H1 (cell line): ENCODE data around the gene CCDC80. TPM values are rescaled to one million over a fixed set of nuclear protein-coding genes. Genes with fewer than 3 reads are reported as not detected.

Experiments used
- CTCF ChIA-PET: fragments of 300-600 bp; sonication (Branson Sonifier 250); formaldehyde crosslinking; loops from one replicate; lab custom pipeline; 2021; ENCODE audit not compliant: partially characterized antibody; lab: Charles Lee
- POLR2A ChIA-PET: fragments of 300-600 bp; sonication (Branson Sonifier 250); formaldehyde crosslinking; loops from one replicate; lab custom pipeline; 2021; ENCODE audit warnings: inconsistent platforms; ENCODE audit not compliant: partially characterized antibody; lab: Charles Lee
- DNase-seq, 2 experiments: peaks; one replicate each; pipeline versions ENCODE4 v3.0.0 to v3.0.0-alpha.2; 2010 to 2022; ENCODE audit warnings: low spot score in 2 of 2, low read depth in 1 of 2, mixed read lengths in 1 of 2
- FAIRE-seq: peaks from 2 replicates; lab custom pipeline; 2011; peaks lifted over from hg19 to GRCh38; lab: Jason Lieb, UNC
- H2AFZ ChIP-seq: 2 replicates; pipeline ENCODE4 v1.8.1; 2012; ENCODE audit warnings: low read length, inconsistent platforms
- H2AK5ac ChIP-seq: 2 replicates; pipeline ENCODE4 v1.6.1; 2013; ENCODE audit warnings: low read depth, low read length
- H2BK120ac ChIP-seq: replicated peaks from 2 replicates; pipeline ENCODE3; 2013; ENCODE audit warnings: low read depth, low read length, inconsistent platforms
- H2BK12ac ChIP-seq: 2 replicates; pipeline ENCODE4 v1.6.1; 2013; ENCODE audit warnings: low read depth, low read length
- H2BK15ac ChIP-seq: 2 replicates; pipeline ENCODE4 v1.6.1; 2013; ENCODE audit warnings: low read length
- H2BK20ac ChIP-seq: 2 replicates; pipeline ENCODE4 v1.6.1; 2013; ENCODE audit warnings: low read length
- H2BK5ac ChIP-seq: 2 replicates; pipeline ENCODE4 v1.6.1; 2013; ENCODE audit warnings: low read depth, low read length
- H3K14ac ChIP-seq: 2 replicates; pipeline ENCODE4 v1.6.1; 2013; ENCODE audit warnings: inconsistent platforms; ENCODE audit not compliant: insufficient read length
- H3K18ac ChIP-seq: 2 replicates; pipeline ENCODE4 v1.6.1; 2013; ENCODE audit warnings: low read length; ENCODE audit errors: extremely low read depth
- H3K23ac ChIP-seq: 2 replicates; pipeline ENCODE4 v1.6.1; 2013; ENCODE audit warnings: inconsistent platforms; ENCODE audit not compliant: insufficient read length
- H3K23me2 ChIP-seq: 2 replicates; pipeline ENCODE4 v1.6.1; 2013; ENCODE audit warnings: low read depth, low read length
- H3K27ac ChIP-seq: 2 replicates; pipeline ENCODE4 v1.6.1; 2011; ENCODE audit warnings: low read depth, low read length, inconsistent platforms
- H3K27me3 ChIP-seq, 4 experiments: replicated peaks in 1 of 4; 1 replicate in 1 of 4; 2 replicates in 3 of 4; pipeline versions ENCODE4 v1.6.1 to v1.8.1; 2011 to 2013; ENCODE audit warnings: low read length in 3 of 4, mild to moderate bottlenecking in 3 of 4, inconsistent platforms in 2 of 4, mixed read lengths in 2 of 4, moderate library complexity in 1 of 4; ENCODE audit not compliant: control insufficient read depth in 3 of 4, insufficient read depth in 3 of 4; ENCODE audit errors: extremely low read depth in 1 of 4
- H3K36me3 ChIP-seq, 4 experiments: 2 replicates each; pipeline versions ENCODE4 v1.6.1 to v1.8.1; 2011 to 2013; ENCODE audit warnings: mild to moderate bottlenecking in 4 of 4, low read length in 3 of 4, moderate library complexity in 2 of 4, control low read depth in 1 of 4, inconsistent platforms in 1 of 4; ENCODE audit not compliant: insufficient read depth in 4 of 4, control insufficient read depth in 2 of 4
- H3K4ac ChIP-seq: replicated peaks from 2 replicates; pipeline ENCODE3; 2013; ENCODE audit warnings: low read length, low read depth, mixed read lengths, inconsistent platforms; ENCODE audit not compliant: insufficient read length
- H3K4me1 ChIP-seq, 4 experiments: replicated peaks in 1 of 4; 1 replicate in 1 of 4; 2 replicates in 3 of 4; pipeline versions ENCODE4 v1.6.1 to v1.8.1; 2011 to 2013; ENCODE audit warnings: low read length in 3 of 4, inconsistent platforms in 2 of 4, mixed read lengths in 1 of 4; ENCODE audit not compliant: insufficient read depth in 4 of 4, control insufficient read depth in 3 of 4
- H3K4me2 ChIP-seq, 2 experiments: 2 replicates each; pipeline versions ENCODE4 v1.6.1 to v1.8.1; 2011 to 2013; ENCODE audit warnings: low read depth in 2 of 2, low read length in 2 of 2, control low read depth in 1 of 2, inconsistent platforms in 1 of 2, mild to moderate bottlenecking in 1 of 2; ENCODE audit not compliant: insufficient read depth in 1 of 2
- H3K4me3 ChIP-seq, 4 experiments: fragments of 200-600, 300-600 bp in 1 of 4; sonication (generic), shearing (Covaris generic), sonication (Bioruptor Twin) in 1 of 4; 2 replicates each; pipeline versions ENCODE4 v1.5.1 to v1.8.1; 2011 to 2016; ENCODE audit warnings: low read length in 4 of 4, low read depth in 3 of 4, control low read depth in 2 of 4, inconsistent platforms in 2 of 4, mild to moderate bottlenecking in 2 of 4, mixed read lengths in 1 of 4, moderate library complexity in 1 of 4; ENCODE audit not compliant: insufficient read depth in 2 of 4; ENCODE audit errors: extremely low read depth in 1 of 4
- H3K56ac ChIP-seq: replicated peaks from 2 replicates; pipeline ENCODE3; 2013; ENCODE audit warnings: low read depth, mild to moderate bottlenecking, mixed read lengths, low read length, inconsistent platforms; ENCODE audit not compliant: insufficient read length
- H3K79me1 ChIP-seq: 2 replicates; pipeline ENCODE4 v1.6.1; 2013; ENCODE audit warnings: low read depth, low read length, control low read depth
- H3K79me2 ChIP-seq, 2 experiments: 2 replicates each; pipeline versions ENCODE4 v1.6.1 to v1.8.1; 2012 to 2013; ENCODE audit warnings: low read length in 2 of 2, mild to moderate bottlenecking in 2 of 2, inconsistent platforms in 1 of 2; ENCODE audit not compliant: insufficient read depth in 2 of 2, control insufficient read depth in 1 of 2
- H3K9ac ChIP-seq, 4 experiments: replicated peaks in 1 of 4; 1 replicate in 1 of 4; 2 replicates in 3 of 4; pipeline versions ENCODE4 v1.6.1 to v1.8.1; 2011 to 2013; ENCODE audit warnings: low read depth in 3 of 4, low read length in 3 of 4, control low read depth in 2 of 4, mild to moderate bottlenecking in 2 of 4, moderate library complexity in 2 of 4, inconsistent platforms in 1 of 4; ENCODE audit errors: extremely low read depth in 1 of 4
- H3K9me3 ChIP-seq, 2 experiments: 2 replicates each; pipeline versions ENCODE4 v1.6.1 to v1.8.1; 2012 to 2013; ENCODE audit warnings: mild to moderate bottlenecking in 2 of 2, moderate library complexity in 2 of 2, control low read depth in 1 of 2, inconsistent platforms in 1 of 2, low read depth in 1 of 2, low read length in 1 of 2, mixed read lengths in 1 of 2; ENCODE audit not compliant: insufficient read depth in 2 of 2
- H4K20me1 ChIP-seq, 2 experiments: replicated peaks in 1 of 2; 2 replicates each; pipeline versions ENCODE3 to v1.8.1; 2011 to 2013; ENCODE audit warnings: inconsistent platforms in 2 of 2, low read length in 2 of 2, mild to moderate bottlenecking in 1 of 2; ENCODE audit not compliant: insufficient read depth in 2 of 2, control insufficient read depth in 1 of 2
- H4K5ac ChIP-seq: 2 replicates; pipeline ENCODE4 v1.6.1; 2013; ENCODE audit warnings: low read length, low read depth, mixed read lengths, inconsistent platforms; ENCODE audit not compliant: insufficient read length
- H4K8ac ChIP-seq: 2 replicates; pipeline ENCODE4 v1.8.0; 2013; ENCODE audit warnings: mild to moderate bottlenecking, moderate library complexity, low read length, inconsistent platforms; ENCODE audit not compliant: insufficient read depth; ENCODE audit errors: extremely low read depth
- H4K91ac ChIP-seq: replicated peaks from 2 replicates; pipeline ENCODE3; 2013; ENCODE audit warnings: low read length, mixed read lengths, inconsistent platforms; ENCODE audit not compliant: insufficient read length
- ATF3 ChIP-seq: IDR thresholded peaks from 2 replicates; pipeline ENCODE4 v1.6.1; 2011; ENCODE audit warnings: low read depth, mild to moderate bottlenecking, low read length; ENCODE audit not compliant: insufficient read depth
- CHD1 ChIP-seq: IDR thresholded peaks from 2 replicates; pipeline ENCODE4 v1.6.1; 2012; ENCODE audit warnings: low read depth, low read length, improper control_type of control experiment
- FOSL1 ChIP-seq: IDR thresholded peaks from 2 replicates; pipeline ENCODE4 v1.6.1; 2011; ENCODE audit warnings: mild to moderate bottlenecking, low read depth, low read length, moderate library complexity; ENCODE audit not compliant: insufficient read depth
- SIN3A ChIP-seq, 2 experiments: IDR thresholded peaks in 1 of 2; conservative IDR thresholded peaks in 1 of 2; 2 replicates each; pipeline ENCODE4 v1.6.1; 2011 to 2012; ENCODE audit warnings: low read length in 2 of 2, improper control_type of control experiment in 1 of 2, low read depth in 1 of 2, mild to moderate bottlenecking in 1 of 2
- SIRT6 ChIP-seq: IDR thresholded peaks from one replicate; pipeline ENCODE4 v1.7.1; 2012; ENCODE audit warnings: low read length, inconsistent platforms
- SP1 ChIP-seq: IDR thresholded peaks from 2 replicates; pipeline ENCODE4 v1.6.1; 2011; ENCODE audit warnings: low read depth, low read length
- TEAD4 ChIP-seq: IDR thresholded peaks from 2 replicates; pipeline ENCODE4 v1.6.1; 2012; ENCODE audit warnings: low read depth, low read length, inconsistent platforms, mixed read lengths
- WGBS, 2 experiments: shearing (Covaris generic) in 1 of 2; methylation state at CpG; one replicate each; pipeline versions ENCODE4 v1.1.6 to v1.1.7; 2013 to 2015; ENCODE audit warnings: low lambda C conversion rate in 2 of 2, mixed read lengths in 2 of 2, inconsistent platforms in 1 of 2, low coverage in 1 of 2, missing lambda C conversion rate in 1 of 2; ENCODE audit not compliant: insufficient replicate concordance in 2 of 2, insufficient coverage in 1 of 2, insufficient read length in 1 of 2; ENCODE audit errors: extremely low coverage in 1 of 2, missing lambda C conversion rate in 1 of 2; 5-methylcytosine and 5-hydroxymethylcytosine counted together
- polyA plus RNA-seq, 7 experiments: library from polyadenylated mRNA; depleted of rRNA in 3 of 7; stranded (reverse) in 5 of 7; unstranded in 2 of 7; fragments of >200 nt in 5 of 7; fragments of 200-250 nt in 2 of 7; gene quantifications; 1 replicate in 5 of 7; 2 replicates in 1 of 7; 4 replicates in 1 of 7; pipeline versions ENCODE4 v1.2.1 to v1.2.3, GENCODE V29; 2011 to 2013; ENCODE audit warnings: missing spikeins in 2 of 7, mixed read lengths in 2 of 7
- total RNA-seq: library from RNA; stranded (reverse); fragmentation: NEBNext Ultra II Directional; extraction: Animal tissue kit (Norgen Biotek cat#: 25700); gene quantifications from 2 replicates; pipeline ENCODE4 v1.2.1, GENCODE V29; 2021
- TF ChIP-seq, protein P1 (sequence below): IDR thresholded peaks from 2 replicates; pipeline ENCODE4 v1.6.1; 2012; ENCODE audit warnings: inconsistent platforms

CCDC80 gene
- total and polyA plus RNA-seq, 2 of the 8 experiments (the other 6 are each of a cell fraction or from before 2014, with no cell fraction given) = 1.1 to 12.9 TPM

GRCh38 chr3:112646623-112647022 lies 5.7 kb upstream of the CCDC80 start:
- H3K4me3 ChIP-seq = peak overlapping the region in 1 of 4 experiments; percentile 5; a peak in 1 of 8 replicates
- peak overlapping the region; percentile 79 for H2BK12ac ChIP-seq
- no peaks in the 10 kb centered on the region for H3K36me3 ChIP-seq
- peak overlapping the region; percentile 54 for H4K5ac ChIP-seq
- ChIA-PET CTCF (interaction anchor here (0.7 to 2.1 kb wide), 8 partner anchors 8 to 854 kb away, joined by 3 to 7 read pairs (median 4); partner anchors contain the start of gene SLC9C1), POLR2A (interaction anchor here (0.7 to 1.7 kb wide), 3 partner anchors 40 to 344 kb away, joined by 3 to 8 read pairs (median 3); partner anchors contain the start of gene GTPBP8)
- H3K9ac ChIP-seq = no peak overlapping the region
- no peak overlapping the region for H4K91ac ChIP-seq
- no peak overlapping the region for H3K14ac ChIP-seq
- H2BK20ac ChIP-seq = no peak overlapping the region
- H3K9me3 ChIP-seq = no peaks in the 10 kb centered on the region
- no peaks in the 10 kb centered on the region for H4K20me1 ChIP-seq
- no peaks in the 10 kb centered on the region for H3K79me1 ChIP-seq
- H3K56ac ChIP-seq = no peak overlapping the region
- H2BK15ac ChIP-seq = no peak overlapping the region
- H4K8ac ChIP-seq = no peak overlapping the region
- 73% methylated on average over 7 of the region's 7 CpGs; no CpG with 5 or more reads in 1 of the 2 experiments for WGBS, 2 experiments
- peaks cover 3 to 16% (median 10%) of the 10 kb centered on the region in 4 experiments; a peak in 5 of 7 replicates for H3K4me1 ChIP-seq
- H3K27me3 ChIP-seq = no peaks in the 10 kb centered on the region
- H3K79me2 ChIP-seq = no peaks in the 10 kb centered on the region
- H3K23me2 ChIP-seq = no peaks in the 10 kb centered on the region
- H3K18ac ChIP-seq = no peak overlapping the region
- DNase-seq (no peak), FAIRE-seq (no peak)
- H2AFZ ChIP-seq = 0 out of 2 replicates have a peak overlapping the region, but pooled peaks have one; percentile 24
- no peak overlapping the region for H2AK5ac ChIP-seq
- no peak overlapping the region for H2BK120ac ChIP-seq
- no peak overlapping the region for H3K23ac ChIP-seq
- H2BK5ac ChIP-seq = peak overlapping the region; percentile 28; the same call in 1 of the 2 replicates
- peak overlapping the region in 1 of 2 experiments; percentile 46; a peak in 1 of 4 replicates for H3K4me2 ChIP-seq
- H3K4ac ChIP-seq = no peak overlapping the region
- H3K27ac ChIP-seq = no peak overlapping the region
- TF ChIP-seq ATF3 = no peak
- TF ChIP-seq TEAD4 = no peak
- TF ChIP-seq, protein P1, sequence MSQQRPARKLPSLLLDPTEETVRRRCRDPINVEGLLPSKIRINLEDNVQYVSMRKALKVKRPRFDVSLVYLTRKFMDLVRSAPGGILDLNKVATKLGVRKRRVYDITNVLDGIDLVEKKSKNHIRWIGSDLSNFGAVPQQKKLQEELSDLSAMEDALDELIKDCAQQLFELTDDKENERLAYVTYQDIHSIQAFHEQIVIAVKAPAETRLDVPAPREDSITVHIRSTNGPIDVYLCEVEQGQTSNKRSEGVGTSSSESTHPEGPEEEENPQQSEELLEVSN = no peak
- no peak for TF ChIP-seq SIRT6
- no peak for TF ChIP-seq CHD1
- TF ChIP-seq SP1 = no peak
- no peak for TF ChIP-seq FOSL1
- no peak for TF ChIP-seq SIN3A (conservative IDR thresholded peaks at IDR 0.05 in 1 of 2, IDR thresholded peaks at IDR 0.05 in 1 of 2; ENCODE audit: low read depth in 1 of 2, low read length in 2 of 2)
